ENCODE results near the gene NR6A1.

NR6A1 gene

GRCh38 chr9:124720429-124721108 lies 50.5 kb downstream of the NR6A1 start:
- no peak for DNase-seq

- no peak for DNase-seq
These were observed 52.2 kb downstream of the NR6A1 start for GRCh38 chr9:124718928-124719327.

- DNase-seq: no peak
These were observed 53.5 kb downstream of the NR6A1 start for GRCh38 chr9:124717597-124717996.

GRCh38 chr9:124716808-124717207 lies 54.3 kb downstream of the NR6A1 start:
- no peak for DNase-seq

- DNase-seq: no peak
These were observed 60.3 kb downstream of the NR6A1 start for GRCh38 chr9:124710766-124711165.

GRCh38 chr9:124709292-124709690 lies 61.8 kb downstream of the NR6A1 start:
- DNase-seq: no peak

GRCh38 chr9:124708633-124709291 lies 62.3 kb downstream of the NR6A1 start:
- no peak for DNase-seq

GRCh38 chr9:124708074-124708473 lies 63.0 kb downstream of the NR6A1 start:
- DNase-seq: no peak

GRCh38 chr9:124707666-124708065 lies 63.4 kb downstream of the NR6A1 start:
- no peak for DNase-seq

- no peak for DNase-seq
These were observed 64.4 kb downstream of the NR6A1 start for GRCh38 chr9:124706685-124707084.

- DNase-seq: no peak
These were observed 71.5 kb downstream of the NR6A1 start for GRCh38 chr9:124699575-124699974.

- no peak for DNase-seq
These were observed 72.8 kb downstream of the NR6A1 start for GRCh38 chr9:124698265-124698664.

GRCh38 chr9:124697326-124698200 lies 73.5 kb downstream of the NR6A1 start:
- no peak for DNase-seq

- DNase-seq: no peak
These were observed 75.0 kb downstream of the NR6A1 start for GRCh38 chr9:124696101-124696500.

- DNase-seq: no peak
These were observed 75.7 kb downstream of the NR6A1 start for GRCh38 chr9:124695280-124695890.

GRCh38 chr9:124694414-124695279 lies 76.5 kb downstream of the NR6A1 start:
- DNase-seq: no peak

- no peak for DNase-seq
These were observed 77.7 kb downstream of the NR6A1 start for GRCh38 chr9:124693403-124693802.

- DNase-seq: no peak
These were observed 82.7 kb downstream of the NR6A1 start for GRCh38 chr9:124688238-124688904.

GRCh38 chr9:124686918-124687317 lies 84.2 kb downstream of the NR6A1 start:
- no peak for DNase-seq

GRCh38 chr9:124685217-124685616 lies 85.9 kb downstream of the NR6A1 start:
- DNase-seq: no peak

- DNase-seq: no peak
These were observed 86.9 kb downstream of the NR6A1 start for GRCh38 chr9:124684169-124684568.

GRCh38 chr9:124683043-124683442 lies 88.1 kb downstream of the NR6A1 start:
- DNase-seq: no peak
